ENCODE measurements around the gene IKZF1.

IKZF1 gene

GRCh38 chr7:50418086-50418515, 113.6 kb downstream of the IKZF1 start:
- DNase-seq = peak; percentile 28 to 53 (median 39)

- no peak for DNase-seq
Observed at GRCh38 chr7:50418526-50419290, 114.2 kb downstream of the IKZF1 start.

GRCh38 chr7:50421043-50421442, 116.5 kb downstream of the IKZF1 start:
- no peak for DNase-seq

DNA sequence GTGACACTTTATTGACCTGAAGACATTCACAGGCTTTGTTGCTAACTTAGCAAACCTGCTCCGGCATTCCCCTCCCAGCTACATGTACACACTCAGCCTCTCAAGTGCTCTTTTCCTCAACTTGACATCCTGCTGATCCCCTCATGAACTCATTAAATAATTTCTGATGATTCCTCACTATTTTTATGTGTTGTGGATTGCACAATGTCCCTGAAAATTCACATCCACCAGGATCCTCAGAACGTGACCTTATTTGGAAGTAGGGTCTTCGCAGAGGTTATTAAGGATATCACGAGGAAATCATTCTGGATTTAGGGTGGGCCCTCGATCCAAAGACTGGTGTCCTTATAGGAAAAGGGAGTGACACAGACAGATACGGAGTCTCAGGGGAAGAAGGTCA, 118.3 kb downstream of the IKZF1 start:
- DNase-seq = no peak

DNA sequence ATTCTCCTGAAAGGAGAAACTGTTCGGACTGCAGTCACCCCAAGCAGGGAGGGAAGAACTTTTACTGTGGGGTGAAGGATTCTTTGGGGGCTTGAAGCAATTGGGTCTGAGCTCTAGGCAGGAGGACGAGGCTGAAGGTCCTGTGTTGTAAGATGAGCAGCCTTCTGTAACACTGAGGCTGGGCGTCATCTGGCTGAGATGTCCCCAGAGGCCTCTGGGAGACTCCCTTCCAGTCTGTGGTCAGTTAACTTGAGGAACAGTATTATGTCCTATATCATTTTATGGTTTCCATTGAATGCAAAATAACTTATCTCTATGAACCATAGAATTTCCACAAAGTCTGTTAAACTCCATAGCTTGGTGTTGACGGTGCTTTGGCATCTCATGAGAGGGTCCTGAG, 119.3 kb downstream of the IKZF1 start:
- DNase-seq = no peak

- no peak for DNase-seq
Observed at GRCh38 chr7:50425318-50425717, 120.8 kb downstream of the IKZF1 start.

- DNase-seq = no peak
Observed at GRCh38 chr7:50426280-50427045, 121.9 kb downstream of the IKZF1 start.

GRCh38 chr7:50427518-50427917, 123.0 kb downstream of the IKZF1 start:
- DNase-seq = no peak

DNA sequence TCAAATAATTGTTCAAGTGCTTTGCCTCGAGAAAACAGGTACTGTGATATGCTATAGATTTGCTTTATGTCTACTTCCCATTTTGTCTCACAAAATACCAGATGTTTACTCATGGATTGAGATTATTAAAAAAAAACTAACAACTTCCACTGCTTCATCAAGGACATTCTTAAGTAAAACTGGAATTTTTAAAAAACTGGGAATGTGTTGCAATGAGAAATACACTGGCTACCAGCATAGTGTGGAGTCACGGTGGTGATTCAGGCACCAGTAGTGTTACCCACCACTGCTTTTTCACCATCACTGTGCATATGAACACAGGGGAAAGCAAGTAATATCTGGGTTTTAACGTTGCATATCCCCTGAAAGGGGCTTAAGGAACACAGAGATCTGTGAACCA, 124.4 kb downstream of the IKZF1 start:
- DNase-seq = no peak

DNA sequence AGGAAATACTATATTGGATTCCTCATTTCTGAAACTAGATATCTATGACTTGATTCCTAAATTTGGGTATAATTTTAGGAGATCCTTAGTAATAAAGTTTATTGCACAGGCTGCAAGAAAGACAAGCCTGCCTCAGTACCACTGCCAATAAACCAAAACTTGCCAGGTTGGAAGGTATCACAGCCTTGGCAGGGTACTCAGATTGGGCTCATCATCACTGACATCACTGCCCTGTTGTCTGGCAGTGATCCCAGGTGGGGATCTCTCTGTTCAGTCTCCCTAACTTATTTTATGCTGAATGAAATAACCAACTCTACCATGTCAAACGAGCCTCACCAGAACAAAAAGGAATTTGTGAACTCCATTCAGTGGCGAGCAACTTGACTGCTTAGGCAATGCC, 126.8 kb downstream of the IKZF1 start:
- DNase-seq = no peak

GRCh38 chr7:50431722-50432305, 127.3 kb downstream of the IKZF1 start:
- no peak for DNase-seq

DNA sequence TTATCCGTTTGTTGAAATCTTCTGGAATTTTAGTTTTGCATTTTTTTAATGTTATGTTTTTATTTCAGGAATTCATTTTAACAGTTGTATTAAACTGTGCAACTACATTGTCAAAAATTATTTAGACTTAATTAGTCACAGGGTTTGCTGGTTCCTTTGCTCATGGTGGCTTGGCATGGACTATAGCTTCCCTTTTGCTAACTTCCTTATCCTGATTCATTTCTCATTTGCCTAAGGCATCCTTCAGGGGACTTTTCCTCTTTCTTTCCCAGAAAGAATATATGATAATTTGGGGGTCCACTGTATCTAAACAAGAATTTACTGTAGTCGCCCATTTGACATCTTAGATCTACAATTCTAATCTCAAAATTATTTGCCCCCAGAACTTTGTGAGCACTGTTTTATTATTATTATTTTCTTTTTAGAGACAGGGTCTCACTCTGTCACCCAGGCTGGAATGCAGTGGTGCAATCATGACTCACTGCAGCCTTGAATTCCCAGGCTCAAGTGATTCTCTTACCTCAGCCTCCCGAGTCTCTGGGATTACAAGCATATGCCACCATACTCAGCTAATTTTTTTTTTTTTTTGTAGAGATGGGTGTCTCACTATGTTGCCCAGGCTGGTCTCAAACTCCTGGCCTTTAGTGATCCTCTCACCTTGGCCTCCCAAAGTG, 131.8 kb downstream of the IKZF1 start:
- no peak for DNase-seq

DNA sequence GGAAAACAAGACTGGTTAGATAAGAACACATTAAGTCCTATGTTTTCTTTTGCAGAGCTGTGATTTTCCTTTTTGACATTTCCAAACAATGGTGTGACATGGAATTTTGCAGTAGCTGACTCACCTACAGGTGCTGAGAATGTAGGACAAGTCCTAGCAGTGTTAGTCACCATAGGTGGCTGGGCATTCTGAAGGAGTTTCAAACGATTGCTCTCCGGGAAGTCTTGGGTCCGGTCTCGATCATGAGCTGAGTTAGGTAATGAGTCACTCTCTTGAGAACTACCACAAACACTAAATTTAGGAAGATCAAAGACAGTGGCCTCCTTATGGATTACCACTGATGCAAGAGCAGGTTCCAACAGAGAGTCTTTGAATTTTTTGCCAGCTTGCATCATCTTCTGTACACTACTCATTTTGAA, 142.0 kb downstream of the IKZF1 start:
- DNase-seq = no peak

- DNase-seq = no peak
Observed at GRCh38 chr7:50448823-50449222, 144.3 kb downstream of the IKZF1 start.

DNA sequence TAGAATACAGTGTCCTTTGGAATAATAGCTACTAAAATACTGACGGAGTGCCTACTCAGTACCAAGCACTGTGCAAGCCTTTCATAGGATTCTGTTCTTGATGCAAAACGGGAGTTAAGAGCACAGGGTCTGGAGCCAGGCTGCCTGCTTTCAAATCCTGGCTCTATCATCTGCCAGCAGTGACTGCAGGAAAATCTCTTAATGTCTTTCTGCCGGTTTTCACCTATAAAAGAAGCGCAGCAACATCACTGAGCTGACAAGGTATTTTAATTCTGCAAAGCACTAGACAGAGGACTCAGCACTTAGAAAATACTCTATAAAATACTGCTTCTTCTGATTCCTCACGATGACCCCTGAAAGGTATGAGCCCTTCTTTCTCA, 145.0 kb downstream of the IKZF1 start:
- no peak for DNase-seq

DNA sequence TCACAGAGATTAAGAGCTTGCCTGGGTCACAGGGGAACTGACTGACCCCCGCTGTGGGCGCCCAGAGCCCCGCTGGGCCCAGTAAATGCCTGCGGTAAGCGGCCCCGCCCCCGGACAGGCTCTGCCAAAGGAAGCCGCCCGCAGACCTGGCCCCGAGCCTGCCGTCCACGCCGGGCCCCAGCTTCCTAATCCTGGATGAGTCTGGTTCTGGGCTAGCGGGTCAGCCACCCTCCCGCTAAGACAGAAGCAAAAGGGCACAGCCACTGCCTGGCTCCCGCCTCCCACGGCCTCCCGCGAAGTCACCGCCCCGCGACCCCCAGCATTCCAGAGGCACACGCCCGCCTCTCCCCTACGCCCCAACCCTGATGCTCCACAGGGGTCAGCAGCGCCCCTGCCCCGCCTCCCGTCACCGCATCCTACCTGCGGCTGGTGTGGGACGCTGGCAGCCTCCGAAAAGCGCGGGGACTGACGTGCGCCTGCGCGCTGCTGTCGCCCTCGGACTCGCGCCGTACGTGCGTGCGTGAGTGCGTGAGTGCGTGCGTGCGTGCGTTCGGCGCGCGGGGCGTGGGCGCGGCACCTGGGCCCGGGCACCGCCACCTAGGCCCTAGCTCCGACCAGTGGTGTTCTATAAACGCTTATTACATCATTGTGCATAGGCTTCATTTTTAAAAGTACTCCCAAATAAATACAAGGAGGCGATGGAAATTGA, 145.5 kb downstream of the IKZF1 start, which contains the start of gene FIGNL1:
Gene FIGNL1, minus strand, starts transcription at position 470 of the 709 bp plus-strand sequence. CDS start 3,063 bp downstream, outside the sequence.
- DNase-seq = peak; percentile 61 to 75 (median 67)

DNA sequence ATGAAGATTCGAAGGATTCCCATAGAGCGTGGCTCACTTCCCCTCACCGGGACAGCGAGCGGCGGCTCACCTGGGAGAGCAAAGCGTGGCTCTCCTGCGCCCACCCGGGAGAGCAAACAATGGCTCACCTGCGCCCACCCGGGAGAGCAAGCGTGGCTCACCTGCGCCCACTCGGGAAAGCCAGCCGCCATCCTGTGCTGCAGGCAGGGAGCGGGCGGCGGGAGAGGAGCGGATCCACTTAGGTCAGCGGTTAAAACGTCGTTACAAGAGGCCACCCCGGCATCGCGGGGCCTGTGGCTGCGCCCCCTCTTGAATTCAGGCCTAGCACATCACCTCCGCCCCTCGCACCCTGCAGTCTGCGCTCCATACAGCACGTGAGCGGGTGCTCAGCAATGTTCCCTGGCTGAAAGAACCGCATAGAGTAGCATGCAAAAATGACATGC, 146.1 kb downstream of the IKZF1 start:
- peak in 1 of 4 experiments; percentile 20 for DNase-seq
